NOMO-1 treated with DMSO at 0.1 percent for 48 hours (cell line): ENCODE measurements around the gene DYNLT4.
"Not testable (repeated sequence)": the region's sequence is repeated elsewhere in the genome, so short reads cannot be mapped to it uniquely, and the experiment has no call there.

Experiments used
- DNase-seq: peaks from one replicate; lab custom pipeline; 2025; ENCODE audit not compliant: unreplicated experiment; lab: John Stamatoyannopoulos, UW

The DYNLT4 gene

GRCh38 chr1:44810762-44811105, 3.6 kb upstream of the DYNLT4 start:
- not testable (repeated sequence) for DNase-seq

DNA sequence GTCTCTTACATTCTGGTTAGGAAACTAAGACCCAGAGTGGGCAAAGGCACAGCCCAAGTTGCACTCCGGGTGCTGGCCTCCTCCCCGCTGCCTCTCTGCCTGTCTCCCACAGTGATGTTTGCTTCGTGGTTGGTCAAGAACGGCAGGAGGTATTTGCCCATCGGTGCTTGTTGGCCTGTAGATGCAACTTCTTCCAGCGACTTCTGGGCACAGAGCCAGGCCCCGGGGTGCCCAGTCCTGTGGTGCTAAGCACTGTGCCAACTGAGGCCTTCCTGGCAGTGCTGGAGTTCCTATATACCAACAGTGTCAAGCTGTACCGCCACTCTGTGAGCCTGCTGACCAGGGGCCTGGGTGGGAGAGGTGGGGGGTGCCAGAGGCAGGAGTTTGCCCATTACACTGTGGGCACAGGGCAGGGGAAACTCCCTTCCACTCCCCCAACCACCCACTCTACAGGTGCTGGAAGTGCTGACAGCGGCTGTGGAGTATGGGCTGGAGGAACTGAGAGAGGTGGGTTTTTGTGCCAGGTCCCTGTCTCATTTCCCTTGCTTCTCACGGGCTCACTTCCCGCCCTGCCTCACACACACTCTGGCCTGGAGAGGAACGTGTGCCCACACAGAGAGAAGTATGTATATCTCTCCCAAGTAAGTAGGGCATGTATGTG, 3.1 kb upstream of the DYNLT4 start:
- no peak for DNase-seq

DNA sequence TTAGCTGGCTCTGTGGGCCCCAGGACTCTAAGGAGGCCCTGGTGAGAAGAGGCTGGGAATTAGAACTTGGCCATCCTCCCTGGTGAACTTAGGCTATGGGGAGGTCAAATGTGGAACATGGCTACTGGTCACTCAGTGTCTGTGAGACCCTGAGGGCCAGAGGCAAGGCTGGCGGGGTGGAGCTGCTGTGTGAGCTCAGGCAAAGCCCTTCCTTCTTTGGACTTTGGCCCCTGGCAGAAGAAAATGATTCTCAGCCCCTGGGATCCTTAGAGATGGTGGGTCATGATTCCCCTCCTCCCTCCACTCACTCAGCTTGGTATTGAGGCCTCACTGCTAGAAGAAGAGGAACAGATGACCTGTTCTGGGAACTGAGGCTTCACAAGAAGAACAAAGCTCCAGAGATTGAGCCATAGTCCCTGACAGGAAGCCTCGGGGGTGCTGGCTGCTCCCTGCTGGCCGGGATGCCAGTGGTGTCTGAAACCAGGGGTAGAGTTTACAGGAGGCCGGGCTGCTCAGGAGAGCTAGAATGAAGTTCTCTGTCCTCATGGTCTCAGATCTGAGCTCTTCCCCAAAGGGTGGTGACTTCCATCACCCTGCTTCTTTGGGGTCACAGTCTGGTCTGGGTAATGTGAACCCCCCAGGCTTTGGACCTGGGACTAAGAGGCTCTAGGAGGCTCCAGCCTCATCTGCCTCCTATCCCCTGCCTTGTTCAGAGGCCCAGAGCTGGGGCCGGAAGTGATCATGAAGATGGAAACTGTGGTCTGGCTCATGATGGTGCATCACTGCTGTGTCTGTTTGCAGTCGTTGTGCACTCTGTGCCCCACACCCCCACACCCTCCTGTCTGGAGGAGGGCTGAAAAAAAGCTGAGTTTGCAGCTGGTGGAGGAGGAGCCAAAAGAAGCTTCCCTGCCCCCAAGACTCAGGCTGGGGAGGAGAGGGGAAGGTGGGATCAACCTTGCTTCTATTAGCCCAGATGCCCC, 2.1 kb upstream of the DYNLT4 start:
- peak; percentile 70 for DNase-seq

GRCh38 chr1:44808063-44808937, 1.1 kb upstream of the DYNLT4 start, which contains the start of gene BTBD19:
Gene BTBD19, plus strand, starts transcription at chr1:44808523. Its CDS starts 298 bp downstream, at chr1:44808821.
- DNase-seq = peak; percentile 17

DNA sequence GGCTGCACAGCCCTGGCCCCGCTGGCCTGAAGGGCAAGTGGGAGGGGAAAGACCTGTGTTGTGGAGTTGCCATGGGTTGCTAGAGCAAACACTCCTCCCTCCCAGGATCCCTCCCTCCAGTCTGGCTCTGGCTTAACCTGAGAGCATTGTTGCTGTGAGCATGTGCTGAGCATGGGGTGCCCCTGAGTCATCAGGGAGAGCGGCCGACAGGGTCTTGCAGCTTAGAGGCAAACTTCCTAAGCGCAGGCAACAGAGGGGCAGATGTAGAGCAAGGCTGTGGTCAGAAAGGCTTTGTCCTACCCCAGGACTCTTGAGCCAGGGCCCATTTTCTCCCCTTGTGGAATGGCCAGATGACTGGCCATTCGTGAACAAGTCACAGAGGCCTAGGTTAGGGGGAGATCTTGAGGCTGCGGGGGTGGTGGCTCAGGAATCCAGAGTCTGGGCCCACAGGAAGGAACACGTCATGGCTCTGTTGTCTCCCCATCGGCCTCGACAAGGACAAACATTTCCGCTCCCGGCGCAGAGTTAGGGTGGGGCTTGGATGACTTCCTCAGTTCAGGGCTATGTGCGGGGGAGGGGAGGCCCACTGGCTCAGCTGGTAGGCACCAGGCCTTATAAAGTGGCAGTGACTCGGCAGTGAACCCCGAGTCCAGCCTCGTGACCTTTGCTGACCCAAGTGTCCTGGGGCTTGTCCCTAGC, 362 bp upstream of the DYNLT4 start:
- peak; percentile 92 for DNase-seq

GRCh38 chr1:44806025-44806703, 987 bp downstream of the DYNLT4 start:
- no peak for DNase-seq

DNA sequence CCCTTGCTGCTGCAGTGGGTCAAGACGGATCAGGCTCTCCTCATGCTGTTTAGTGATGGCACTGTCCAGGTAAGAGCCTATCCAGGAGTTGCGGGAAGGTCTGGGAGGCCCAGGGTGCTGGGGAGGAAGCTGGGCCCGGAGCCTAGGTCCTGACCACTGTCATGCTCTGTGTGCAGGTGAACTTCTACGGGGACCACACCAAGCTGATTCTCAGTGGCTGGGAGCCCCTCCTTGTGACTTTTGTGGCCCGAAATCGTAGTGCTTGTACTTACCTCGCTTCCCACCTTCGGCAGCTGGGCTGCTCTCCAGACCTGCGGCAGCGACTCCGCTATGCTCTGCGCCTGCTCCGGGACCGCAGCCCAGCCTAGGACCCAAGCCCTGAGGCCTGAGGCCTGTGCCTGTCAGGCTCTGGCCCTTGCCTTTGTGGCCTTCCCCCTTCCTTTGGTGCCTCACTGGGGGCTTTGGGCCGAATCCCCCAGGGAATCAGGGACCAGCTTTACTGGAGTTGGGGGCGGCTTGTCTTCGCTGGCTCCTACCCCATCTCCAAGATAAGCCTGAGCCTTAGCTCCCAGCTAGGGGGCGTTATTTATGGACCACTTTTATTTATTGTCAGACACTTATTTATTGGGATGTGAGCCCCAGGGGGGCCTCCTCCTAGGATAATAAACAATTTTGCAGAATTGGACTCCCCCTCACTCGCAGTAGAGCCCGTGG, 1.7 kb downstream of the DYNLT4 start:
- DNase-seq = no peak

DNA sequence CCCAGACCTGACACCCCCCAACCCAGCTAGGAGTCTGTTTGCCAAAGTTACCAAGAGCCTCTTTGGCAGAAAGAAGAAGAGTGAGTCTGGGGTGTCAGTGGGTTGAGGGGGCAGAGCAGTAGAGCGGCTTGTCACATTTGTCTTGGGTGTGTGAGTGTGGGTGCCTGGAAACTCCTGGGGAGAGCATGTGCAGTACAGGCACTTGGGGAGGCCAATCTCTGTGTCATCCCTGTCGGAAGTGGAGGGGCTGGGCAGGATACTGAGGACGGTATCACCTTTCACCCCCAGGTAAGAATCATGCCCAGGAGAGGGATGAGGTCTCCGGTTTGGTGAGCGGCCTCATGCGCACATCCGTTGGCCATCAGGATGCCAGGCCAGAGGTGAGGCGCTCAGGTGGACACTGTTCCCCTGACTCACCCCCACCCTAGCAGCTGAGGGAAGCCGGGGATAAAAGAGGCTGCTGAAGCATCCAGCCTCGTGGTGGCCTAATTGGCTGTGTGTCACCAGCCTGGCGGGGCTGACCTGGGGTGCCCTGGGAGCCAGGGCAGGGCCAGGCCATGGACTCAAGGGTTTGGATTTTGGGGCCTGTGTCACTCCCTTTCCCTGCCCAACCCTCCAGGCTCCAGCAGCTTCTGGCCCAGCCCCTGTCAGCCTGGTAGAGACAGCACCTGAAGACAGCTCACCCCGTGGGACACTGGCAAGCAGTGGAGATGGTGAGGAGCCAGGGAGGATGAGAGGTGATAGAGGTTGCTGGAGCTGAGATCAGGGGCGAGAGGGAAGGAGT, 3.6 kb downstream of the DYNLT4 start:
- DNase-seq = no peak

GRCh38 chr1:44803062-44803311, 4.2 kb downstream of the DYNLT4 start:
- no peak for DNase-seq

- no peak for DNase-seq
Measured at GRCh38 chr1:44802306-44803061, 4.7 kb downstream of the DYNLT4 start.

DNA sequence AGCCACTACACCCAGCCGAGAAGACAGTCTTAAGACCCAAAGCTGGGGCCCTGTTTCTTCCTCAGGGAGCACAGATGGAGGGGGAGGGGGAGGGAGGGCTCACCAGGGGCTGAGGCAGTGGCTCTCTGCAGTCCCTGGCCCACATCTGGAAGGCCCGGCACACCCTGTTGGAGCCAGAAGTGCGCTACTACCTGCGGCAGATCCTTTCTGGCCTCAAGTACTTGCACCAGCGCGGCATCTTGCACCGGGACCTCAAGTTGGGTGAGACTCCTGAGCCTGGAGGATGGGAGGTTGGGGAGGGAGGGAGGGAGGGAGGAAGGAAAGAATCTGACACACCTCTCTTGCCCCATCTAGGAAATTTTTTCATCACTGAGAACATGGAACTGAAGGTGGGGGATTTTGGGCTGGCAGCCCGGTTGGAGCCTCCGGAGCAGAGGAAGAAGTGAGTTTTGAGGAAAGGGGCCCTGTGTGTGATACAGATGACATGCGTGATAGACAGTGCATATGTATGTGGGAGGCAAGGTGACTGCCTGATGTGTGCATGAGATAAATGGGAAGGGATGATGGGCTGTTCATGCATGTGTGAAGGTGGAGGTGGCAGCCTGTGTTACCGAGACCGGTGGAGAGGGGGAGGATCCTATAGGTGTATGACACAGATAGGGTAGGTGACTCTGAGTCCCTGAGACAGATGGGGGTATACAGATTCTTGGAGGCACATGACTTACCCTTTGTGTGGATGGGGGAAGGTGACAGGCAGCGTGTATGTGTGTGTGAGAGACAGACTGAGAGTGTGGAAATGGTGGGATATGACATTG, 5.5 kb downstream of the DYNLT4 start:
- DNase-seq = no peak

GRCh38 chr1:44799770-44800584, 7.2 kb downstream of the DYNLT4 start, which contains the start of gene PLK3:
Gene PLK3, plus strand, starts transcription at chr1:44800377. Its CDS starts 87 bp downstream, at chr1:44800464.
- peak; percentile 97 for DNase-seq

DNA sequence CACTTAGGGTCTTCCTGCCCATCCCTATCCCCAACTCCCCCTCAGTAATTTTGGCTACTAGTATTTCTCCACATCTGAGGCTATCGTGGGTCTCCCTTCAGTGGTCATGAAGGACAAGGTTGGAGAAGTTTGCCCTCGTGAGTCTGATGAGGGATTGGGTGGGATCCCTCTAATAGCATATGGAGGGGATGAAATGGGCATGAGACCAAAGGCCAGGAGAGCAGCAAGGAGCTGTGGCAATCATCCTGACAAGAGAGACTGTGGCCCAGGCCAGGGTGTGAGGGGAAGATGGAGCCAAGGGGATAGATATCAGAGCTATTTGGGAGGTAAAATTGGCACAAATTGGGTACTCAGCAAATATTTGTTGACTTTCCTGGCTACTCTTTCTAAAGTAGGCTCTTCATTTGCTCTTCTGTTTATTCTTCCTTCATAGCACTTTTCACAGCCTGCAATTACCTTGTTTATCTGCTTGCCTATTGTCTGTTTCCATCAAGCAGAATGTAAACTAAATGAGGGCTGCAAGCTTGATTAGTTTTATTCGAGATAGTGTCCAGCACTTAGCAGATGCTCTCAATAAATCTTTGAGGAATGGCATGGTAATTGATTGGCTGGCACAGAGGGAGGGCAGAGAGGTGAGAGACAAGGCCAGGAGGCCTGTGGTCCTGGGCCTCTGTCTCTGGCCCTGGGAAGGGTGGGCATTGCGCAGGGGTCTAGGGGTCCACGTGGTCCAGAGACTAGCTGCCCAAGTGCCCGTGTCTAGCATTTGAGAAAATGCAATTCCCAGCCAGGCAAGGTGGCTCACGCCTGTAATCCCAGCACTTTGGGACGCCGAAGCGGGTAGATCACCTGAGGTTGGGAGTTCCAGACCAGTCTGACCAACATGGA, 8.4 kb downstream of the DYNLT4 start:
- DNase-seq = no peak

- not testable (repeated sequence) for DNase-seq
Measured at GRCh38 chr1:44797886-44798285, 9.3 kb downstream of the DYNLT4 start.

GRCh38 chr1:44792736-44793502, 14.2 kb downstream of the DYNLT4 start:
- no peak for DNase-seq
